HepG2 (cell line): Measurements from ENCODE around the gene HAUS5. TPM values are rescaled to one million over a fixed set of nuclear protein-coding genes. Genes with fewer than 3 reads are reported as not detected.

ENCODE experiments used
- CTCF ChIP-seq: sonication (generic); formaldehyde crosslinking; IDR thresholded peaks from 2 replicates; pipeline ENCODE4 v1.5.0; 2020; ENCODE audit warnings: mild to moderate bottlenecking, missing genetic modification reagents, moderate library complexity
- GMEB2 ChIP-seq: IDR thresholded peaks from 2 replicates; pipeline ENCODE4 v1.6.1; 2016; ENCODE audit warnings: missing biosample characterization, missing genetic modification reagents, low read depth
- HNRNPH1 ChIP-seq: fragments of 200-400 bp; formaldehyde crosslinking; optimal IDR thresholded peaks from 2 replicates; pipeline ENCODE3; 2017; ENCODE audit warnings: mild to moderate bottlenecking, low read depth, low read length
- MAFK ChIP-seq, 2 experiments: IDR thresholded peaks in 1 of 2; conservative IDR thresholded peaks in 1 of 2; 2 replicates each; pipeline ENCODE4 v1.6.1; 2011; ENCODE audit warnings: improper control_type of control experiment in 2 of 2, low read length in 2 of 2
- NPAS2 ChIP-seq: sonication (generic); formaldehyde crosslinking; IDR thresholded peaks from 2 replicates; pipeline ENCODE4 v1.8.0; 2022; ENCODE audit warnings: mild to moderate bottlenecking, missing genetic modification reagents, borderline replicate concordance
- REPIN1 ChIP-seq: sonication (generic); formaldehyde crosslinking; IDR thresholded peaks from 2 replicates; pipeline ENCODE4 v1.8.0; 2022; ENCODE audit warnings: missing genetic modification reagents, low read depth, mild to moderate bottlenecking, borderline replicate concordance
- SRSF1 ChIP-seq: fragments of 200-400 bp; formaldehyde crosslinking; optimal IDR thresholded peaks from 2 replicates; pipeline ENCODE3; 2017; ENCODE audit warnings: mild to moderate bottlenecking, low read depth, low read length, moderate library complexity
- THAP9 ChIP-seq: sonication (generic); formaldehyde crosslinking; IDR thresholded peaks from 2 replicates; pipeline ENCODE4; 2020; ENCODE audit warnings: missing genetic modification reagents, mild to moderate bottlenecking, borderline replicate concordance
- YY1 ChIP-seq: IDR thresholded peaks from 2 replicates; pipeline ENCODE4 v1.6.1; 2011; ENCODE audit warnings: low read length, low read depth, moderate library complexity, mild to moderate bottlenecking; ENCODE audit not compliant: insufficient read depth, insufficient replicate concordance
- ZNF232 ChIP-seq: sonication (generic); formaldehyde crosslinking; IDR thresholded peaks from 2 replicates; pipeline ENCODE4 v1.4.0; 2020; ENCODE audit warnings: missing genetic modification reagents, borderline replicate concordance
- ZNF367 ChIP-seq: sonication (generic); formaldehyde crosslinking; IDR thresholded peaks from 2 replicates; pipeline ENCODE4 v1.4.0; 2020; ENCODE audit warnings: missing genetic modification reagents, borderline replicate concordance
- ZNF549 ChIP-seq: sonication (generic); formaldehyde crosslinking; IDR thresholded peaks from 2 replicates; pipeline ENCODE4 v1.5.0; 2020; ENCODE audit warnings: missing genetic modification reagents
- ZNF580 ChIP-seq: IDR thresholded peaks from 2 replicates; pipeline ENCODE4 v1.6.1; 2016; ENCODE audit warnings: low read depth, borderline replicate concordance
- ZNF646 ChIP-seq: sonication (generic); formaldehyde crosslinking; IDR thresholded peaks from 2 replicates; pipeline ENCODE4 v1.9.0; 2021; ENCODE audit warnings: mild to moderate bottlenecking, missing genetic modification reagents
- polyA plus RNA-seq, 8 experiments: library from polyadenylated mRNA; depleted of rRNA in 3 of 8; stranded (reverse) in 7 of 8; unstranded in 1 of 8; fragments of >200 nt; fragmentation: Illumina TruSeq in 4 of 8; extraction: Trizol in 4 of 8; gene quantifications; 2 replicates each; pipeline versions ENCODE4 v1.2.1 to v1.2.3, GENCODE V29; 2011 to 2016; ENCODE audit warnings: low read depth in 4 of 8, missing spikeins in 1 of 8, mixed read lengths in 1 of 8; ENCODE audit not compliant: insufficient read depth in 1 of 8
- total RNA-seq, 5 experiments: library from RNA; depleted of rRNA; stranded (reverse); fragments of >200 nt; fragmentation: Illumina TruSeq; extraction: Trizol; gene quantifications; 2 replicates each; pipeline ENCODE4 v1.2.3, GENCODE V29; 2016; ENCODE audit warnings: low read depth in 1 of 5

The HAUS5 gene
- total and polyA plus RNA-seq, 2 of the 13 experiments (the other 11 are each of a cell fraction or from before 2014, with no cell fraction given), result 10.3 to 17.7 TPM

- 0 out of 2 replicates have a peak, but pooled peaks have one; percentile 26 for TF ChIP-seq GMEB2 (CRISPR knock-in tag)
- no peak; the same call in 1 of the 2 replicates for TF ChIP-seq REPIN1 (CRISPR knock-in tag)
- peak; percentile 61; the same call in 1 of the 2 replicates for TF ChIP-seq THAP9 (CRISPR knock-in tag)
- no peak for TF ChIP-seq HNRNPH1
- TF ChIP-seq ZNF580 (CRISPR knock-in tag), result peak; percentile 70; the same call in 1 of the 2 replicates
- no peak for TF ChIP-seq MAFK (conservative IDR thresholded peaks at IDR 0.05 in 1 of 2, IDR thresholded peaks at IDR 0.05 in 1 of 2; ENCODE audit: low read length in 2 of 2)
- TF ChIP-seq ZNF646, result no peak
- TF ChIP-seq ZNF367 (CRISPR knock-in tag), result no peak
- no peak for TF ChIP-seq SRSF1
- TF ChIP-seq ZNF549 (CRISPR knock-in tag), result no peak
- peak; percentile 23; the same call in 1 of the 2 replicates for TF ChIP-seq ZNF232 (CRISPR knock-in tag)
- peak; percentile 76 for TF ChIP-seq YY1
- TF ChIP-seq NPAS2, result no peak
- TF ChIP-seq CTCF (CRISPR knock-in tag), result peak; percentile 49
Observed at GRCh38 chr19:35612559-35613321, at the start of gene HAUS5 (continued).
